ENCODE data around the gene RNU5D-1.
"Not testable (repeated sequence)": the region's sequence is repeated elsewhere in the genome, so short reads cannot be mapped to it uniquely, and the experiment has no call there.

The RNU5D-1 gene

GRCh38 chr1:44730741-44731512 lies at the start of gene RNU5D-1:
RNU5D-1 (minus strand) TSS chr1:44731170.
- in situ Hi-C loops (cut with MboI; ENCODE audit: low sequenced_read_pairs) = no loop called here

GRCh38 chr1:44780583-44781121 lies 49.7 kb upstream of the RNU5D-1 start:
- in situ Hi-C loops (cut with MboI; ENCODE audit: low sequenced_read_pairs) = no loop called here

DNA sequence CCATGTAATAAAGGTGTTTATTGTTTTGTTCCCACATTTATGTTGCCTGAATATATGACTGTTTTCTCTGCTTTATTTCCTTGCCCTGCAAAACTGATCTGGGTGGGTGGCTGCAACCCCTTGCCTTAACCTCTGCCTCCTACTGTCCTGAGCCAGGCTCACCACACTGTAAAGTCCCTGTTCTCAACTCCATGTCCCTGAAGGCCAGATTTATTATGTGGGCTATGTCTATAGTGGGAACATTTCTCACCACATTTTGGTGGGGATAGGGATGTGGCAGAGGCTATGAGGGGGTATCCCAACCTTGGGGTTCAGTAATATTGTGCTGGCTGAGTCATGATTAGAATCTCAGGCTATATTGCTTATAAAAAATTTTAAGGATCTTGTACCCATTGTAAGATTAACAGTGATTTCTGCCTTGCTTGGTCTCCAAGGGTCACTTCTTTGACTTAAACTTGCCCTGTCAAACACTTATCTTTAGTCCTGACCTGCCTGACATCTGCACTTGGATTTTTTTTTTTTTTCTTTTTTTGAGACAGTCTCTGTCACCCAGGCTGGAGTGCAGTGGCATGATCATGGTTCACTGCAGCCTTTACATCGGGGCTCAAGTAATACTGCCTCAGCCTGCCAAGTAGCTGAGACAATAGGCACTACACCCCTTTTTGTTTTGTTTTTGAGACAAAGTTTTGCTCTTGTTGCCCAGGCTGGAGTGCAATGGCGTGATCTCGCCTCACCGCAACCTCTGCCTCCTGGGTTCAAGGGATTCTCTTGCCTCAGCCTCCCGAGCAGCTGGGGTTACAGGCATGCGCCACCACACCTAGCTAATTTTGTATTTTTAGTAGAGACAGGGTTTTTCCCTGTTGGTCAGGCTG lies 48.0 kb upstream of the RNU5D-1 start:
- in situ Hi-C loops (cut with MboI; ENCODE audit: low sequenced_read_pairs) = no loop called here

- in situ Hi-C loops (cut with MboI; ENCODE audit: low sequenced_read_pairs) = no loop called here
These were observed 47.1 kb upstream of the RNU5D-1 start for GRCh38 chr1:44777969-44778635.

- in situ Hi-C loops (cut with MboI; ENCODE audit: low sequenced_read_pairs) = no loop called here
These were observed 46.6 kb upstream of the RNU5D-1 start for GRCh38 chr1:44777547-44777946.

DNA sequence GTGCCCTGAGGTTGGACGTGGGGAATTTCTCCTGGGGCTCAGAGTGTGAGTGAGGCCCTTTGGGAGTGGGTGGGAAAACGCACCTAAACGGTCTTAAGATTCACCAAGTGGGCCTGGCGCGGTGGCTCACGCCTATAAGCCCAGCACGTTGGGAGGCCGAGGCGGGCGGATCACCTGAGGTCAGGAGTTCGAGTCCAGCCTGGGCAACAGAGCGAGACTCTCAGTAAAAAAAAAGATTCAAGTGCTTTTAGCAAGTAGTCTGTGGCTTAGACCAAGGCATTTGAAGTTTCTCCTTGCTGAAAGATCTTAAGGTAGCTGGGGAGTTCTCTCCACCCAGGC lies 45.7 kb upstream of the RNU5D-1 start:
- in situ Hi-C loops (cut with MboI; ENCODE audit: low sequenced_read_pairs) = no loop called here

- in situ Hi-C loops (cut with MboI; ENCODE audit: low sequenced_read_pairs) = no loop called here
These were observed 45.2 kb upstream of the RNU5D-1 start for GRCh38 chr1:44775930-44776729.

- in situ Hi-C loops (cut with MboI; ENCODE audit: low sequenced_read_pairs) = no loop called here
These were observed 44.3 kb upstream of the RNU5D-1 start, which contains the start of gene RPS8 for GRCh38 chr1:44775078-44775929. RPS8 (plus strand) TSS chr1:44775540; CDS start chr1:44775597, 57 bp downstream.

DNA sequence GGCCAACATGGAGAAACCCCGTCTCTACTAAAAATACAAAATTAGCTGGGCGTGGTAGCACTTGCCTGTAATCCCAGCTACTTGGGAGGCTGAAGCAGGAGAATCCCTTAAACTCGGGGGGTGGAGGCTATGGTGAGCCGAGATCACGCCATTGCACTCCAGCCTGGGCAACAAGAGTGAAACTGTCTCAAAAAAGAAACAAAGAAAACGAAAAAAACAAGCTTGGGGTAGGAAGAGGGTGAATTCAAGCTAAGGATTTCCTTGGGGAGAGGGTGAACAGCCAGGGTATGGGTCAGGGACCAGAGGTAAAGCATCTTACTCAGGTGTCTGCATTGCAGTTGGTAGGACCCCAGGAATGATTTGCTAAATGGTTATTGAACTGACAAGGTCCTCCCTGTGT lies 35.5 kb upstream of the RNU5D-1 start:
- in situ Hi-C loops (cut with MboI; ENCODE audit: low sequenced_read_pairs) = not testable (repeated sequence)

DNA sequence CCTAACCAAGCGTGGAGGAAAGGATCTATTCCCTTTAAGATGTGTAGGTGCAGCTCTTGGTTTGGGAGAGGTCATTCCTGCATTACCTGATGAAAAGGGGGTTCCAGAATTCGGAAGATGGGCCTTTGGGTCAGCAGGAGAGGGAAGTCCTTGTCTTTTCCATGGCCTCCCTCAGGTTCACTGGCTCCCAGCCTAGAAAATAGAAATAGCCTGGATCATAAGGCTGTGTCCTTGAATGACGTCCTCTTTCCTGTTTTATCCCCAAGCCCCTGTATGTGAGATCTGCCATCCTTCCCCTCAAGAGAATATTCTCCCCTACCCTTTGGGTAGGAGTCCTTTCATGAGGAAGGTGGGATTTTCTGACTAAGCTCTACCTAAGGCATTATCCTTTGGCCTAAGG lies 29.9 kb upstream of the RNU5D-1 start:
- in situ Hi-C loops (cut with MboI; ENCODE audit: low sequenced_read_pairs) = no loop called here

- in situ Hi-C loops (cut with MboI; ENCODE audit: low sequenced_read_pairs) = no loop called here
These were observed 28.1 kb upstream of the RNU5D-1 start for GRCh38 chr1:44759077-44759476.

- in situ Hi-C loops (cut with MboI; ENCODE audit: low sequenced_read_pairs) = no loop called here
These were observed 26.4 kb upstream of the RNU5D-1 start for GRCh38 chr1:44757420-44757819.

GRCh38 chr1:44747878-44748277 lies 16.9 kb upstream of the RNU5D-1 start:
- in situ Hi-C loops (cut with MboI; ENCODE audit: low sequenced_read_pairs) = no loop called here

- in situ Hi-C loops (cut with MboI; ENCODE audit: low sequenced_read_pairs) = no loop called here
These were observed 12.2 kb upstream of the RNU5D-1 start for GRCh38 chr1:44743211-44743610.

DNA sequence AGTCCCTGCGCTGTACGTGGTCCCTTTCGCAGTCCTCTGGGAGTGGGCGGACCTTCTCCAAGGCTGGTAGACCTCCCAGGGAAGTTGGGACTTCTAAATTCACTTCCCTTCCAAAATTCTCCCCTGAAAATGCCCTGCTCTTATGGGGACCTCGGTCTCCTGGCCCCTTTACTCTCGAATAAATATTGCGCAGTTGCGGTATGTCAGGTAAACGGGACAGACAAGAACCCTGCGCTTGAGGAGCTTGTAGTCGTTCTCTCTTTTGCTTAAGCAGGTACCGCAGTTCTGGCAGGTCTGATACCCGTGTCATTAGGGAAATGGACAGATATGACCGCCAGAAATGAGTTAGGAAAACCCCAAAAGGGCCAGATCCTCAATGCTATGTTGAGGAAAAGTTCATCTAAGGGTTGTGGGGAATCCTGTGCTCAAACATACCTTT lies 9.2 kb upstream of the RNU5D-1 start:
- in situ Hi-C loops (cut with MboI; ENCODE audit: low sequenced_read_pairs) = no loop called here

DNA sequence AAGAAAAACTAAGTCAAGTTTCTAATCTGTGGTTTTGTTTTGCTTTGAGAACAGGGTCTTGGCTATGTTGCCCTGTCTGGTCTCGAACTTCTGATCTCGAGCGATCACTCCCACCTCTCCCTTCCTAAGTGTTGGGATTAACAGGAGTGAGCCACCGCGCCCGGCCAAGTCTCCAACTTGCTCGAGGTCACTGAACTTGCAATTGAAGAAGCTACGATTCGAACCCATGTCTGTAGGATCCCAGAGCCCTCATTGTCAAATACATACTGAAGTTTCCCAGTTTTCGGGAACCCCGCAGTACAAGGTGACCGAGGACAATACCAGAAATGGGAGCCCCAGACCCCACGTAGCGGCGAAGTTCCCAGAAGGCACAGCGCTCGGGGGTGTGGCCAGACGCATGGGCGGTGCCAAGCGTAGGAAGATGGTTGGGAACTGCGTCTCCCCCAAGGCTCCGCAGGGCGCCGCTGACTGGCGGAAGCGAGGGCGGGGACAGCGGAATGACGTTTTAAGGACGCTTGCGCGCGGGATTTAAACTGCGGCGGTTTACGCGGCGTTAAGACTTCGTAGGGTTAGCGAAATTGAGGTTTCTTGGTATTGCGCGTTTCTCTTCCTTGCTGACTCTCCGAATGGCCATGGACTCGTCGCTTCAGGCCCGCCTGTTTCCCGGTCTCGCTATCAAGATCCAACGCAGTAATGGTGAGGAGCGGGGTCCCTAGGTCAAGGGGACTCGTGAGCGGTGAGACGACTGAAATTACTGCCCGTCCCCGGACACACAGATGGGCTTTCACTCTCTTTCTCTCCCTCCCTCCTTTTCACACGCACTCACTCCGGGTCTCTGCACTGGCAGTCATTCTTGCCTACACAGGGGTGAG lies 8.6 kb upstream of the RNU5D-1 start, which contains the start of gene KIF2C:
KIF2C (plus strand) TSS at position 531 of the 872 bp plus-strand sequence; CDS start at position 627, 96 bp downstream.
- in situ Hi-C loops (cut with MboI; ENCODE audit: low sequenced_read_pairs) = no loop called here

GRCh38 chr1:44738953-44739306 lies 8.0 kb upstream of the RNU5D-1 start:
- in situ Hi-C loops (cut with MboI; ENCODE audit: low sequenced_read_pairs) = not testable (repeated sequence)

- in situ Hi-C loops (cut with MboI; ENCODE audit: low sequenced_read_pairs) = no loop called here
These were observed 5.0 kb upstream of the RNU5D-1 start for GRCh38 chr1:44735992-44736391.

Data from hTERT RPE-1 (cell line).